Eye (tissue), 1 donor: ENCODE measurements around the gene RNF186.
A peak's percentile ranks its signal among the peaks of the same experiment; 100 is the strongest.
"Not testable (repeated sequence)": the region's sequence is repeated elsewhere in the genome, so short reads cannot be mapped to it uniquely, and the experiment has no call there.

ENCODE experiments used
- DNase-seq: peaks from one replicate; pipeline ENCODE4 v3.0.0-alpha.2; 2015

Gene RNF186

GRCh38 chr1:19824036-19824435 lies 9.0 kb upstream of the RNF186 start:
- DNase-seq = no peak

GRCh38 chr1:19819701-19820100 lies 4.6 kb upstream of the RNF186 start:
- DNase-seq = no peak

DNA sequence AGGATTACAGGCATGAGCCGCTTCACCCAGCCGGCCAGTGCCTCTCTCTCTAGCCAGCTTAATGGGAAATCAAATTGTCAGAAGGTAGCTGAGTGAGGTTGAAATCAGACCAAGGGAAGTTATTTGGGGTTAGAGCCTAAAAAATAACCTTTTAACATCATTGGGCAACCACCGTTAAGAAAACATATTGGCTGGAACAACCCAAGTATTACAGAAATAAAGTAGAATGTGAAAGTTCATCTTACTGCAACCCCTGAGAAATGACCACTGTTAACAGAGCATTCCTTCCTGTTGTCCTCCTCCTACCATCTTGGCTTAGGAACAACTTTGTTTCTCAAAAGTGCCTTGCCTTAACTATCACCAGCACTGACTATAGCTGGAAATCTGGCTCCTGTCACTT lies 3.2 kb upstream of the RNF186 start:
- no peak for DNase-seq

- no peak for DNase-seq
Measured at GRCh38 chr1:19817160-19817559, 2.1 kb upstream of the RNF186 start.

DNA sequence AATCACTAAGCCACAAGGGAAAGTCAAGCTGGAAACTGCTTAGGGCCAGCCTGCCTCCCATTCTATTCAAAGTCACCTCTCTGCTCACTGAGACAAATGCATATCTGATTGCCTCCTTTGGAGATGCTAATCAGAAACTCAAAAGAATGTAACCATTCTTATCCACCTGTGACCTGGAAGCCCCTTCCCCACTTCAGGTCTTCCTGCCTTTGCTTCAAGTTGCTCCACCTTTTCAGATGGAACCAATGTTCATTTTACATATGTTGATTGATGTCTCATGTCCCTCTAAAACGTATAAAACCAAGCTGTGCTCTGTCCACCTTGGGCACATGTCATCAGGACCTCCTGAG lies 1.6 kb upstream of the RNF186 start:
- not testable (repeated sequence) for DNase-seq

DNA sequence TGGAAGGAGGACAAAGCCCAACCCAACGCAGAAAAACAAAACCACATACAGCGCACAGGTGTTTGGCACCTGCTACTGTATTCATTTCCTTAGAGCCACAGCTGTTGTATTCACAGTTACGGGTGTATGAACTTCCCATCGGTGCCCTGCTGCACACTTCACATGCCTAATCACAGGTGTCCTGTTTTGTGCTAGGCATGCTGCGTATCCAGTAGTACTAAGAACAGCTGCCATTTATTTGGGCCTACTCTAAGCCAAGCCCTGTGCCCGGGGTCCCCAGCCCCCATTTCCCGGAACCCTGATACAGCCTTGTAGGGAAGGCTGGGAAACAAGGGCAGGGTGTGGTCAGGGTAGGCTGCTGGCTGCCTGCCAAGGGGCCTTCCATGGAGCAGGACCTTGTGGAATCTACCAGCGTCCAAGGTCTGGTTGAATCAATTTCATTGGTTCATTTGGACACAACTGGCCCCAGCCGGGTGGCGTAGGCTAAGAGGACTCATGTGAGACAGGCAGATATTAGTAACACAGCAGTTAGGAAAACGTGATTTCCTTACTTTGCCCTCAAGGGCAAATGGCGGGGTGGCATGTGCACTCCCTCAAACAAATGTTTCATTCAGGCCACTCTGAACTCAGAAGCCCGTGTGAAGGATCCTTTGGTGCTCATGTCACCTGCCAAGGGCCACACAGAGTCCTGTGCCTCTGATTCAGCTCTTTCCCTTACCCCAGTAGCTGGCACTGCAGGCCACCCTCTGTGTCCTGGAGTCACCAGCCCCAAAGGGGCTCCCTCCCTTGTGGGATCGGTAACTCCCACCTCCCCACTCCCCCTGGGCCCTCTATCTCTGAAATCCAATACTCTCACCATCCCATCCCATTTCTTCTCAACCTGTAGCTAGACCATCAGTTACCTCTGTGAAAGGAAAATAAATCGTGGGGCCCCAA lies 986 bp upstream of the RNF186 start:
- DNase-seq = no peak

DNA sequence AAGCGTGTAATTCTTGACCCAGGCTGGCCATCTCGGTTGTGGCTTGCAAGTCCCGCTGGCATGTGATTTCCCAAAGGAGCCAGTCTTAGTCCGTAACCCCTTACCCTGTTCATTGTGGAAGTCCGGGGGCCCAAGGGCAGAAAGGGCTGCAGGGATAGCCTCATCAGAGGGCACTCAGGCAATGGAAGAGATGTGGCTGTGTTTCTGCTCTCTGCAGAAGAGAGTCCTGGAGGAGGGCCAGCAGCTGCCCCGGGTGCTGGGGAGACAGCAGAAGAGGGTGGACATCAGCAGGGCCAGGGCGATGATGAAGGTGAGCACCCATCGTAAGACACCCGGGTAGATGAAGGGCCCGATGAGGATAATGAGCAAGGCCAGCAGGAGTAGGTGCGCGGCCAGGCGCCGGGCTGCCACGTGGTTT lies 830 bp downstream of the RNF186 start:
- DNase-seq = no peak

- no peak for DNase-seq
Measured at GRCh38 chr1:19813643-19813960, 1.5 kb downstream of the RNF186 start.

GRCh38 chr1:19812875-19813642 lies 2.0 kb downstream of the RNF186 start:
- no peak for DNase-seq

DNA sequence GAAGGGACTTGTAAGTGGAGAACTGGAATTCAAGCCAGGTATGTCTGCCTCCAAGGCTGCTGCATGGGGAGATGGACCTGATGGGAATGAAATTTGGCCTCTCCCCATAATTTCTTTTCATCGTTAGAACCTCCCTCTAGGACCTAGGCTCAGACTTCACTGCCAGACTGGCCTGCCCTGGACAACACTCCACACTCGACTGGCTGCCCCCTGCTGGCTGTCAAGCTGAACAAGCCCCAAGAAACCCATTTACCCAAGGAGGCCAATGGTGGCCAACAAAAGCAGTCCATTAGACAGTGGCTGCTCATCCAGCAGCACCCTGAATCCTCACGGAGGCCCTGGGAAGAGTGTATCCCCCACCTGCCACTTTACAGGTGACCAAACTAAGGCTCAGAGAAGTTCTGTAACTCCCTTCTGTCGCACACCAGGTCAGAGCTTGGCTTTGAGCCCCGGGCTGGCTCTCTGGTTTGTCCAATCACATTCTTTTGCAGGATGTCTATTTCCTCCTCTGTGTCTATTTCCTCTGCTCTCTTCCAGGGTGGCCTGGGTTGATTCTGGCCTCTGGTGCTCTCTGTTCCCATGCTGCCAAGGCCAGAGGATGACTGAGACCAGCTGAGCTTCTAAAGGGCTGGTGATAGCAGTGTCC lies 3.8 kb downstream of the RNF186 start:
- DNase-seq = peak; percentile 31

GRCh38 chr1:19809044-19809750 lies 5.9 kb downstream of the RNF186 start:
- DNase-seq = peak; percentile 76

DNA sequence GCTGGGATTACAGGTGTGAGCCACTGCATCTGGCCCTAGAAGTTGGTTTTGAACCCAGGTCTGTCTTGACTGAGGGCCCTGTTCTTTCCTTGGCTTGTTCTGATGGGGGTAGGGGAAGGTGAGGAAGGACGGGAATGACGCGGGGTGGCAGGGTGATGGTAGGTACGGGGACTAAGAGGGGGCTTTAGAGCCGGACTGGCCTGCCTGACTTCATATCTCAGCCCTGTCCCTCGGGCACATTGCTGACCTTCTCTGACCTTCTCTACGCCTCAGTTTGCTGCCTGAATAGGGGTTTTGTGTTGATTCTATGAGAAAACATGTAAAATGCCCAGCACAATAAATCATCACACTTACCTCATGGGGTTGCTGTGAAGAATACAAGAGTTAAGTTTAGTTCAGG lies 6.7 kb downstream of the RNF186 start:
- no peak for DNase-seq

DNA sequence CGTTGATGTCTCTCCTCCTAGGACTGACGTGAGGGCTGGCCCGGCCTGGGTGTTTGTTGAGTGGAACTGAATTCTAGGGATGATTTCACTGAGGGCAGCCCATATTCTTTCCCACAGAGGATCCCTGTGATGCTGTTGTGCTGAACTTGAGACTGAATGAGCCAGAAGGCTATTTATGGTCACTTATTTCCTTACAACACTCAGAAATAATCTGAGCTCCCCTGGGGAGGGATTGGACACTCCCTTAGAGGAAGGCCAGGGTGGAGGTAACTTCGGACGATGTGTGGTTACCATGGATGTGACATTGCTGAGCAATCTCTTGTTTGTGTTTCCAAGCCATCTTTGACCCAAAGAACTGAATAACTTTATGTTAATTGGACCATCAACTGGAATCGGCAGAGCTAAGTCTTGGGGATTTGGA lies 10.2 kb downstream of the RNF186 start:
- no peak for DNase-seq

DNA sequence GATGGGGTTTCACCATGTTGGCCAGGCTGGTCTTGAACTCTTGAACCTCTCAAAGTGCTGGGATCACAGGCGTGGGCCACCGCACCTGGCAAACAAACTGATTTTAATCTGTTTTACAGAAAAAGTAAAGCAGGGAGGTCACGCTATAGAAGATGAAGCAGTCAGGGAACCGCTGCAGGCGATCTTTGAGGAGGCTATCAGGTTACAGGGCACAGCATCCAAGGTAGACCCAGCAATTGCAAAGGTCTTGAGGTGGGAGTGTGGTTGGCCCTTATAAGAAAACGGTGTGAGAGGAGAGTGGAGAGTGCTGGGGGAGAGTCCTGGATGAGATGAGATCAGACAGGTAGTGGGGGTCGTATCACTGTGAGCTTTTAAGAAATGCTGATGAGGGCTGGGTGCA lies 12.8 kb downstream of the RNF186 start:
- no peak for DNase-seq

DNA sequence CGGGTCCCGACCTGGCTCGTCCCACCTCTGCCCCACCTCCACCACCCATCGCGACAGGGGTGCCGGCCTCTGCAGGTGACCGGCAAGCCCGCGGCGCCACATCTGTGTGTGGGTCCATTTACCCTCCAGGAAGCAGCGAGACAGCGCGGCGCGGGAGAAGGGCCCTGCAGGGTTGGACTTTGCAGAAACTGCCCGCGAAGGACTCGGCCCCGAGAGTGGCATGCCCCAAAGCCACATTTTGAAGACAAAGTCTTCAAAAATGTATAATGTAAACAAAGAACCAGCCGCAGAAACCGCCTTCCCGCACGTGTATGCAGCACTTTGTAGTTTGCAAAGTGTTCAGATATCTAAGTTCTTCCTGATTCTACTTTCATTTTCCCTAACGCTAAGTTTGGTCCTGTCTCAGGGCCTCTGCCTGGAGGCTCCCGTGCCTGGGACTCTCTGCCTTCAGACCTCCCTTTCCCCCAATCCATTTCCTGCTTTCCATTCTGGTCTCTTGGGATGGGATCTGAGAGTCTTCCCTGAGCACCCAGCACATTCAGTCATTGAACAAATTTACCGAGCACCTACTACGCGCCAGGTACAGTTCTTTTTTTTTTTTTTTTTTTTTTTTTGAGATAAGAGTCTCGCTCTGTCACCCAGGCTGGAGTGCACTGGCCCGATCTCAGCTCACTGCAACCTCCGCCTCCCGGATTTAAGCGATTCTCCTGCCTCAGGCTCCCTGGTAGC lies 14.8 kb downstream of the RNF186 start:
- peak; percentile 67 for DNase-seq

DNA sequence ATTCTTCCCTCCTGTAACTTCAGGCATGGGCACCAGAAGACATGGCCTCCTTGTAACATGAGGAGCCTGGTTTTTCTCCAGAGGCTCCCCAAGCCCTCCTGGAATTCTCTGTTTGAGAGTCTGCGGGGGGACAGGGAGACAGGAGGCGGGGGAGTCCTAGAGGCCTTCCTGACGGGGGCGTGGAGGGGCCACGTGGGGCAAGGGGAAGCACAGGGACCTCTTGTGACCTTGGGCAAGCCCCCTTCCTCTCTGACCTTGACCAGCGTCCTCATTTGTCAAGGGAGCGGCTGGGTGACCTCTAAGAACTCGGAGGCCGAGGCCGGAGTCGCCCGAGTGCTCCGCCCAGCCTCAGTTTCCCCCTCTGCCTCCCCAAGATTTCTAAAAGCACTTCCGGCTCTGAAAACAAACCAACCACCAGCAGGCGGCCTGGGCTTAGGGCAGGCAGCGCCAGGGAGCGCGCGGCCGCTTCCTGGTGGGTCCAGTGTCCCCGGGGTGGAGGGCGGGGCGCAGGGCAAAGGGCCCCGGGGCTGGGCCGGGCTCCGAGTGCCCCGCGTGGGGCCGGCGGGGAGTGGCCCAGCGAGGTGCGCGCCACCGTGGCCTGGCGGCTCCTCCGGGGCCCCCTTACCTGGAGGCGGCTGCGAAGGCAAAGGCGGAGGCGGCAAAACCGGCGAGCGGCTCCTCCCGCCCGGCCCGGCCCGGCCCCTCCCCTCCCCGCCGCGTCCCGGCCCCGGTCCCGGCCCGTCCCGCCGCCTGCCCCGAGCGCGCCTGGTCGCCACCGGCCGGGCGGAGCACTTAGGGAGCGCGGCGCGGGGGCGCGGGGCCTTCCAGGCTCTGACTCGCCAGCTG lies 15.6 kb downstream of the RNF186 start, which contains the start of gene TMCO4:
Gene TMCO4 (minus strand): TSS at position 687 of the 846 bp plus-strand sequence. CDS start 19,158 bp downstream, outside the sequence.
- DNase-seq = peak; percentile 38

- no peak for DNase-seq
Measured at GRCh38 chr1:19798486-19799229, 16.4 kb downstream of the RNF186 start.

DNA sequence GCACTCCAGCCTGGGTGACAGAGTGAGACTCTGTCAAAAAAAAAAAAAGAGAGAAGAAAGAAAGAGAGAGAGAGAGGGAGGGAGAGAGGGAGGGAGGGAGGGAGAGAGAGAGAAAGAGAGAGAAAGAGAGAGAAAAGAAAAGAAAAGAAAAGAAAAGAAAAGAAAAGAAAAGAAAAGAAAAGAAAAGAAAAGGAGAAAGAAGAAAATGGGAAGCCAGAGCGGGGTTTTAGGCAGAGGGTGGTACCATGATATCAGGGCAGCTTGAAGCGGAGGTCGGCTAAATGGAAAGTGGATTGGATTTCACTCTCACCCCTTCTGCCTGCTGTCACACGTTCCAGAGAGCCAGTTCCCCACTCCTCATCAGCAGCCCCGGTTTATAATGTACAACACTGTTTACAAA lies 17.3 kb downstream of the RNF186 start:
- no peak for DNase-seq

DNA sequence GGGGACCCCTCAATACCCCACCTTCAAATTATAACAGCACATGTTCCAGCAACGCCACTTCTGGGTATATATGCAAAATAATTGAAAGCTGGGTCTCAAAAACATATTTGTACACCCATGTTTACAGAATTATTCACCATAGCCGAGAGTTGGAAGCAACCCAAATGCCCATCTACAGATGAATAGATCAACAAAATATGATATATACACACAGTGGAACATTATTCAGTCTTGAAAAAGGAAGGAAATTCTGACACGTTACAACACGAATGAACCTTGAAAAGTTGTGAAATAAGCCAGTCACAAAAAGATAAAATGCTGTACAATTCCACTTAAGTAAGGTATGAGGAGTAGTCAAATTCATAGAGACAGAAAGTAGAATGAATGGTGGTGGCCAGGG lies 20.5 kb downstream of the RNF186 start:
- no peak for DNase-seq

- peak; percentile 42 for DNase-seq
Measured at GRCh38 chr1:19793360-19794046, 21.6 kb downstream of the RNF186 start.
